Measurements from ENCODE around the gene VPS51.

Gene VPS51

DNA sequence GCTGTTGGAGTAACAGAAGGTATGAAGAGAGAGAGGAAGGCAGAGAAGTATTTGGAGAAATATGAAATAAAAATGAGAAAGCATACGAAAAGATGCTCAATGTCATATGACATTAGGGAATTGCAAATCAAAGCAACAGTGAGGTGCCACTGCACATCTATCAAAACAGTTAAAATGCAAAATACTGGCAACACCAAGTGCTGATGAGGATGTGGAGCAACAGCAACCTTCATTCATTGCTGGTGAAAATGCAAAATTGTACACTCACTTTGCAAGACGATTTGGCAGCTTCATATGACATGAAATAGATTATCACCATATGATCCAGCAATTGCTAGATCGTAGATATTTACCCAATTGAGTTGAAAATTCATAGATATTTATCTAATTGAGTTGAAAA, 64.6 kb downstream of the VPS51 start:
- in situ Hi-C loops (cut with HindIII; ENCODE audit: low sequenced_read_pairs): no loop called here
